NOMO-1 treated with dmso at 0.1 percent for 144 hours (cell line): ENCODE results near the gene UBA1.

Experiments
- DNase-seq: peaks from one replicate; lab custom pipeline; 2025; ENCODE audit not compliant: unreplicated experiment; lab: John Stamatoyannopoulos, UW

The UBA1 gene

GRCh38 chrX:47193475-47194193 is at the start of gene UBA1:
TSS of gene UBA1 (plus strand) at chrX:47193829. CDS start at chrX:47198803, 4,974 bp downstream.
- peak; percentile 93 for DNase-seq

DNA sequence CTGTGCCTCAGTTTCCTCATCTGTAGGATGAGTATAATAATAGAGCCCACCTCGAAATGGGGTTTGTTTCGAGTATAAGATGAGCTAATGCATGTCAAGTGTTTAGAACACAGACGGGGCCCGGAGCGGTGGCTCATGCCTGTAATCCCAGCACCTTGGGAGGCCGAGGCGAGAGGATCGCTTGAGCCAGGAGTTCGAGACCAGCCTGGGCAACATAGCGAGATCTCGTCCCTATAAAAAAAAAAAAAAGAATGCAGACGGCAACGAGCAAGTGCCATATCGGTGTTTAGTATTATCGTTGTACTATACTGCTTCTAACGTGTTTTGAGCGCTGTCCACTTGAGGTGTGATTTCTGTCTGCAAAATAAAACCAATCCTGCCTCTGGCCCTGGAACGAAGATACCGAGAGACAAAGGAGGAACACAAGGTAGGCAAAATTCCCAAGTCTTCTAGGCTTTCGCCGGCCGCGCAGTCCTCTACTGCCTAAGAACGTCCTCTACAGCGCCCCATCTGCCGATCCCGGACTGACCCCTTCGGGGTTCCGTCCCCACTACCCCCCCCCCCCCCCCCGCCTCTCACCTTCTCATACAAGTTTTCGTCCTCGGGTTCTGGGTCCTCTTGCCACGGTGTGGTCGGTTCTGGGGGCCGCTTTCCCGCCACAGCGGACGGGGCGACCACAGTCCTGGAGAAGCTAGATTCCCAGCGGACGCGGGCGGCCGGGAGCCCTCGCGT is 49.6 kb upstream of the UBA1 start:
- DNase-seq: peak; percentile 44

- peak; percentile 76 for DNase-seq
Measured at GRCh38 chrX:47144626-47145394, 48.8 kb upstream of the UBA1 start, which contains the start of the genes NDUFB11 and RBM10. TSS of gene NDUFB11 (minus strand) at chrX:47144702. CDS start at chrX:47144679, 23 bp downstream. TSS of gene RBM10 (plus strand) at chrX:47145221. CDS start at chrX:47147482, 2,261 bp downstream.

- DNase-seq: no peak
Measured at GRCh38 chrX:47145395-47146120, 48.1 kb upstream of the UBA1 start.

DNA sequence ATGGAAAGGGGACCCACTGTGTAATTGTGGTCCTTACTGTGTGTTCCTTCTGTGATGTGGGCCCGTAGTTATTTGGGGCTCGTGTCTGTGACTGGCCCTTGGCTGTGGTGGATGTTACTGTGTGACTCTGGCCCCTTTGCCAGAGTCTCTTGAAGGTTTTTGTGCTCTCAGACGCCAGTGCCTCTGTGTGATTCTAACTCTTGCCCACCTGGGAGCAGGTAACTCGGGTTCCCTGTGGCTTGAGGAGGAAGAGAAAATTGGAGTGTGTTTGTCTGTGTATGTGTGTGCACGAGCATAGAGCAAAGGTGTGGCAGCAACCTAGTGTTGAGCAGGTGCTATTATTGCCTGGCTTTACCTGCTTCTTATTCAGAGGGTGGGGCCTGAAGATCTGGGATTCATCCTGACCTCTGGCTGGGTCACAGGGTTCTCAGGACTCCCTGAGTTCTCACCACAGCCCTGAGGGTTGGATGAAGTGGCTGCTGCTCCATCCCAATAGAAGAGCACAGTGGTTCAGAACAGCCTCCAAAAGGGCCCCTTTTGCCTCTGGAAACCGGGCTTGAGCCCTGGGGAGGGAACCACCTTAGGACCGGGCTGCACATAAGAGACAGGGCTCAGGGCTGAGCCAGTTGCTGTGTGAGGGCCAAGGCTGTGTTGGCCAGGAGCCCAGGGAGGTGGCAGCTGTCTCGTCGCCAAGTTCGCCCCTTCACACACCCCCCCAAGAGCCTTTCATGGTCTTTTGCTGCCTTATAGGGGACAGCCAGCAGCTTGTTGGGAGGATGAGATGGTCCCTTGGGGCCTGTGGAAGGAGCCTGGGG is 47.3 kb upstream of the UBA1 start:
- no peak for DNase-seq

DNA sequence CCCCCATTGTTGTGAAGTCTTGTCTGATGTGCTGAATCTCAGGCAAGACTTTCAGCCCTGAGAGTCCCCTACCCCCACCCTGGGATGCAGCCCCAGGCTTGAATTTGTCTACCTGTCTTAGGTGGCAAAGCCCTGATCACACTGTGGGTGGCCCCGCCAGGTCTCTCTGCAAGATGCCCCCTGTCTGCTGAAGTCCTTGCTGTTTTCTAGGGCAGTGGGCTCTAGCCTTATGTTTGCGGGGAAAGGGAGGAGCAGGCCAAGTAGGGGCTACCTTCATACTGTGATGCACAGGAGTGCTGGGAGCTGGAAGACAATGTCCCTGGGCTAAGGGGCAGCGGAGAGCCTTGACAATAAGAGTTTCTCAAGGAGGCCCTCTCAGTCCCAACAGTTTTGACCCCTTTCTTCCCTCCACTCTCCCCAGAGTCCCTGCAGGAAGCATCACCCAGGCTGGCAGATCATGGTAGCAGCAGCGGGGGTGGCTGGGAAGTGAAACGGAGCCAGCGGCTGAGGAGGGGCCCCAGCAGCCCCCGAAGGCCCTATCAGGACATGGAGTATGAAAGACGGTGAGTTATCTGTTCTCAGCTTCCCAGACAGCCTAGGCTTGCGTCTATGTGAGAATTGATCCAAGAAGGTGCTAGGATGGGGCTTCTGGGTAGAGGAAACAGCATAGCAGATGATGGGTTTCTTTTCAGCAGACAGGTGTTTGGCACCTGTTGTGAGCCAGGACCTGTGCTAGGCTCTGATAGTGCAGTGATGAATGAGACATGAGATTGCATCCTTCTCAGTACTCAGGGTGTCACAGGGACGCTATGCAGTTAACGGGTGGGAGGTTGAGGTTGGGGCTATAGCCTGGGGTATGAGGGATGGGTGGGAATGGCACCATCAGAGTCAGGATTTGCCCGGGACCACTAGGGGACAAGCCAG is 46.4 kb upstream of the UBA1 start:
- no peak for DNase-seq

DNA sequence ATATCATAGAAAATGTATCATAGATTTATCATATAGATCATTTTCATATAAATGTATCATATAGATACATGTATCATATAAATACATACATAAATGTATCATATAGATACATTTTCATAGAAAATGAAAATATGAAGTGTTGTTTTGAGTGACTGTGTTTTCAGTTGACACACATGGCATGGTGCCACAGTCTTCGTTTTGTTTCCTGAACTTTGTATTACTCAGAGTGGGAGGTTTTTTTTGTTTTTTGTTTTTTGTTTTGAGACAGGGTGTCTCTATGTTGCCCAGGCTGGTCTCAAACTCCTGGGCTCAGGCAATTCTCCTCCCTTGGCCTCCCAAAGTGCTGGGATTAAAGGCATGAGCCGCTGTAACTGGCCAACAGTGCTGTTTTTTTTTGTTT is 44.7 kb upstream of the UBA1 start:
- DNase-seq: no peak

GRCh38 chrX:47151435-47151834 is 42.2 kb upstream of the UBA1 start:
- DNase-seq: no peak

GRCh38 chrX:47156611-47157520 is 36.8 kb upstream of the UBA1 start:
- no peak for DNase-seq

DNA sequence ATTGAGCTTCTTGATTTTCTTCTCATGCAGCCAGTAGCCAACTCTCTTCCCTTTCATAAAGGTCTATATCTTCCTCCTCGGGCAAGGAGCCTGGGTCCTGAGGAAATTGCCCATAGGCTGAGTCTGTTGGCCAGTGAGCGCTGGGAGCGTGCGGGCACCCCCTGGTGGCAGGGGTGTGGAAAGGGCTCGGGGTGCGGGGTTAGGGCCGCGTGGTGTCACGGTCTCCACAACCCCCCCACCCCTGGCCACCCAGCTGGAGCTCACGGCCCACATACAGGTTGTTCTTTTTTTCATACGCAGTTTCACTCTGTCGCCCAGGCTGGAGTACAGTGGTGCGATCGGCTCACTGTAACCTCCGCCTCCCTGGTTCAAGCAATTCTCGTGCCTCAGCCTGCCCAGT is 35.5 kb upstream of the UBA1 start:
- DNase-seq: no peak

- DNase-seq: no peak
Measured at GRCh38 chrX:47158781-47159180, 34.8 kb upstream of the UBA1 start.

GRCh38 chrX:47160781-47161180 is 32.8 kb upstream of the UBA1 start:
- no peak for DNase-seq

GRCh38 chrX:47162927-47163583 is 30.6 kb upstream of the UBA1 start:
- no peak for DNase-seq

GRCh38 chrX:47164420-47164819 is 29.2 kb upstream of the UBA1 start:
- no peak for DNase-seq

DNA sequence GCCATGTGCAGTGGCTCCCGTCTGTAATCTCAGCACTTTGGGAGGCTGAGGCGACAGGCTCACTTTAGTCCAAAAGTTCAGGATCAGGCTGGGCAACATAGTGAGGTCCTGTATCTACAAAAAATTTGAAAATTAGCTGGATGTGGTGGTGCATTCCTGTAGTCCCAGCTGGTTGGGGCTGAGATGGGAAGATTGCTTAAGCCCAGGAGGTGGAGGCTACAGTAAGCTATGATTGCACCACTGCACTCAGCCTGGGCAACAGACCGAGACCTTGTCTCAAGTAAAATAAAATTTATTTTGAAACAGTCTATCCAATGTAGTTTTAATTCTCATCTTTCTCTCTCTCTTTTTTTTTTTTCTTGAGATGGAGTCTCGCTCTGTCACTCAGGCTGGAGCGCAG is 27.5 kb upstream of the UBA1 start:
- no peak for DNase-seq

DNA sequence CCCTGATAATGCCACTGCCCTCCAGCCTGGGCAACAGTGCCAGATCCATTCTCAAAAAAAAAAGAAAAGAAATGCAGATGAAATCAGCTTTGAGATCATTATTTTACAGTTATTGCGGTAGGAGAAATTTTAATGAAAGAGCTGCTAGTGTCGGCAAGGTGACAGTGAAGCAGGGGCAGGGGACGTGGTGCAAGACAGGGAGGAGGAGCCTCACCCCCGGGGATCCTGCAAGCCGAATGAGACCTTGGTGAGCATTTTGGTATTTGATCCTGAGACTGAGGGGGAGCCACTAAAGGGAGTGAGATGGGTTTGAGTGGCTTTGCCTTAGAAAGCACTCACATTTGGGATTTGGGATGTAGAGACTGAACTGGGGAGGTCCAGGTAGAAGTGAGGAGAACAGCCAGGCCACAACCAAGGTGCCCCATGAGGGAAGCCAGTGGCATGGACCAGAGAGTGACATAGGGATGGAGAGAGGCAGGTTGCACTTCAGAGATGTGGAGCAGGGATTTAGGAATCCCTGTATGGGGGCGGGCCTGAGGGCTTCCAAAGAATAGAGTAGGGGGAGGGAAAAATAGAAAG is 25.0 kb upstream of the UBA1 start:
- no peak for DNase-seq

- DNase-seq: no peak
Measured at GRCh38 chrX:47169273-47169672, 24.4 kb upstream of the UBA1 start.
